Lower leg skin (tissue), 4 donors: Measurements from ENCODE around the gene KRT7. TPM values are rescaled to one million over a fixed set of nuclear protein-coding genes. Genes with fewer than 3 reads are reported as not detected.
A peak's percentile ranks its signal among the peaks of the same experiment; 100 is the strongest.
"Not testable (repeated sequence)": the region's sequence is repeated elsewhere in the genome, so short reads cannot be mapped to it uniquely, and the experiment has no call there.

Experiments used
- DNase-seq, 2 donors: peaks; one replicate each; pipeline ENCODE4 v3.0.0-alpha.2; 2019; ENCODE audit warnings: low spot score in 2 of 2
- H3K4me3 ChIP-seq: fragments of 200-600 bp; sonication (generic); 2 replicates; pipeline ENCODE4 v1.5.1; 2017; ENCODE audit warnings: mild to moderate bottlenecking, low read depth; ENCODE audit not compliant: poor library complexity, severe bottlenecking
- CTCF ChIP-seq, 3 donors: fragments of 450-650 bp; IDR thresholded peaks; one replicate each; pipeline ENCODE4 v1.5.1; 2016; ENCODE audit warnings: antibody characterized with exemption in 3 of 3, mild to moderate bottlenecking in 3 of 3, moderate library complexity in 2 of 3
- POLR2A ChIP-seq, 2 donors: fragments of 450-650 bp; IDR thresholded peaks; one replicate each; pipeline ENCODE4 v1.6.1; 2016 to 2017; ENCODE audit warnings: antibody characterized with exemption in 2 of 2, mild to moderate bottlenecking in 1 of 2, moderate library complexity in 1 of 2
- WGBS, 2 donors: methylation state at CpG; one replicate each; pipeline ENCODE4 v1.1.5; 2018; 5-methylcytosine and 5-hydroxymethylcytosine counted together
- intact Hi-C: fragments of 100-400 bp; cut with DNase I; formaldehyde crosslinking; loops from one replicate; pipeline ENCODE4 v1.15.0; 2023; ENCODE audit warnings: low total_unique reads
- total RNA-seq, 4 donors: library from RNA; depleted of rRNA; stranded (reverse); fragments of >200 nt; gene quantifications; one replicate each; pipeline ENCODE4 v1.1.0, GENCODE V29; 2016

KRT7 gene
- total RNA-seq, 4 donors from 2014 or later, result 28.2 to 206 (median 125) TPM

GRCh38 chr12:52235822-52236361, 2.8 kb downstream of the KRT7 start:
- peak in 1 of 2 donors; percentile 64 for DNase-seq
- WGBS, 2 donors, result 83 to 88% methylated on average over 4 of the region's 4 CpGs
- no peak overlapping the region for H3K4me3 ChIP-seq
- TF ChIP-seq CTCF (IDR thresholded peaks at IDR 0.05), result no peak
- no peak for TF ChIP-seq POLR2A (IDR thresholded peaks at IDR 0.05)
- intact Hi-C loops, result no loop called here

GRCh38 chr12:52236386-52237050, 3.5 kb downstream of the KRT7 start:
- no peak overlapping the region for H3K4me3 ChIP-seq
- 93 to 94% methylated on average over 3 of the region's 3 CpGs for WGBS, 2 donors
- intact Hi-C loops, result no loop called here
- no peak for TF ChIP-seq CTCF (IDR thresholded peaks at IDR 0.05)
- no peak for TF ChIP-seq POLR2A (IDR thresholded peaks at IDR 0.05)
- peak in 1 of 2 donors; percentile 52 for DNase-seq

- TF ChIP-seq CTCF (IDR thresholded peaks at IDR 0.05) (no peak), POLR2A (IDR thresholded peaks at IDR 0.05) (no peak)
- 87 to 90% methylated on average over 4 of the region's 4 CpGs for WGBS, 2 donors
- DNase-seq, result peak in 1 of 2 donors; percentile 36
- intact Hi-C loops, result no loop called here
- H3K4me3 ChIP-seq, result no peak overlapping the region
These were observed 5.3 kb downstream of the KRT7 start for GRCh38 chr12:52238207-52238840.

- DNase-seq, result no peak
- intact Hi-C loops, result no loop called here
- H3K4me3 ChIP-seq, result no peak overlapping the region
- TF ChIP-seq POLR2A (IDR thresholded peaks at IDR 0.05) (no peak), CTCF (IDR thresholded peaks at IDR 0.05) (no peak)
- WGBS, 2 donors, result 92% methylated on average over 7 of the region's 7 CpGs
These were observed 6.0 kb downstream of the KRT7 start for GRCh38 chr12:52238916-52239646.

- 48 to 88% methylated on average over 2 of the region's 2 CpGs for WGBS, 2 donors
- no peak for TF ChIP-seq POLR2A (IDR thresholded peaks at IDR 0.05)
- no peak for TF ChIP-seq CTCF (IDR thresholded peaks at IDR 0.05)
- intact Hi-C loops, result no loop called here
- H3K4me3 ChIP-seq, result no peak overlapping the region
- DNase-seq, result peak in 1 of 2 donors; percentile 34
These were observed 6.7 kb downstream of the KRT7 start for GRCh38 chr12:52239767-52240166.

- DNase-seq, result peak in 1 of 2 donors; percentile 36
- WGBS, 2 donors, result 79 to 88% methylated on average over 6 of the region's 6 CpGs
- intact Hi-C loops, H3K4me3 ChIP-seq: not testable (repeated sequence)
These were observed 7.2 kb downstream of the KRT7 start for GRCh38 chr12:52240247-52240646.
